ENCODE measurements around the gene ZIC2.
"Not testable (repeated sequence)": the region's sequence is repeated elsewhere in the genome, so short reads cannot be mapped to it uniquely, and the experiment has no call there.

Gene ZIC2

DNA sequence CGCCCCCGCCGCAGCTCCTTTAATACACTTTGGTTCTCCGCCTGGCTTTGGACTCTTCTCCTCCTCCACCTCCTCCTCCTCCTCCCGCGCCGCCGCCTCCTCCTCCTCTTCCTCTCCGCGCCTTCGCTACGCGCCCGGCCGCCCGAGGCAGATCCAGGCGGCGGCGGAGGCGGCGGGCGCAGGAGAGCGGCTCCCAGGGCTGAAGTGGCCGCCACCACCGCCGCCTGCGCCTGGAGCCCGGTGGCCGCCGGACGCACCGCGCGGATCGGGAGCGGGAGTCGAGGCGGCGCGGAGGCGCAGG, at the start of gene ZIC2:
Gene ZIC2, plus strand, starts transcription at position 50 of the 301 bp plus-strand sequence. CDS start 281 bp downstream, outside the sequence.
- no peak for DNase-seq (ENCODE audit: low read depth in 3 of 3, low spot score in 1 of 3)

DNA sequence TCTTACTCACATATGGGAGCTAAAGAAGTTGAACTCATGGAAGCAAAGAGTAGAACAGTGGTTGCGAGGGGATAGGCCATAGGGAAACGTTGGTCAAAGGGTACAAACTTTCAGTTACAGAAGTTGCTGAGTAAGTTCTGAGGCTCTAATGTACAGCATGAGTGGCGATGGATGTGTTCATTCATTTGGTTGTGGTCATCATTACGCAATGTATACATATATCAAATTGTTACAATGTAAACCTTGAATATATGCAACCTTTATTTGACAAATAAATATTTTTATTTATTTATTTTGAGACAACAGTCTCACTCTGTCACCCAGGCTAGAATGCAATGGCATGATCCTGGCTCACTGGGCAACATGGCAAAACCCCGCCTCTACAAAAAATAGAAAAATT, 48.7 kb upstream of the ZIC2 start:
- no peak for DNase-seq (ENCODE audit: low read depth in 3 of 3, low spot score in 1 of 3)

DNA sequence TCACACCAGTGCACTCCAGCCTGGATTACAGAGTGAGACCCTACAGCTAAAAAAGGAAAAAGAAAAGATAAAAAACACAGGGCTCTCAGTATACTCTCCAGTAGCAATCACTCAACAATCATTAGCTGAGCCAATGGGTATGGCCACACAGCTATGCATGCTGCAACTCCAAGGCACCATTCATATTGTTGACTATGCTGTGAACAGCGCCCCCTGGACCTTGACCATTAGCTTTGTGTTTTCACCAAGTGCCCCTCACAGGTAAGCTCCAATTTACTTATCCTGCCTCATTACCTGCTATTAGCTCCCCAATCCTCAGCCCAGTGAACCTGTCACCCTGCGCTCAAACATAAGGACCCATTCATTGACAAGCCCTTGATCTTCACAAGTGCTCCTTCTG, 45.8 kb upstream of the ZIC2 start:
- DNase-seq (ENCODE audit: low read depth in 3 of 3, low spot score in 1 of 3), result no peak

DNA sequence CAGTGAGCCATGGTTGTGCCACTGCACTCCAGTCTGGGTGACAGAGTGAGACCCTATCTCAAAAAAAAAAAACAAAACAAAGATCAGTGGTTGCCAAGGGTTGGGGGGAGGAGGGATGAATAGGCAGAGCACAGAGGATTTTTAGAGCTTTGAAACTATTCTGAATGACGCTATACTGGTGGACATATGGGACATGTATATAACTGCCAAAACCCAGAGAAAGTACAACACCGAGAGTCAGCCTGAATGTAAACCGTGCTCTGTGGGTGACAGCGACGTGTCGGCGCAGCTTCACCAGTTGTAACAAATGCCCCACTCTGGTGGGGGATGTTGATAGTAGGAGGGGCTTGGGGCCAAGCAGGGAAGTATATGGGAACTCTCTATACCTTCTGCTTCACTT, 42.9 kb upstream of the ZIC2 start:
- DNase-seq (ENCODE audit: low read depth in 3 of 3, low spot score in 1 of 3), result no peak

DNA sequence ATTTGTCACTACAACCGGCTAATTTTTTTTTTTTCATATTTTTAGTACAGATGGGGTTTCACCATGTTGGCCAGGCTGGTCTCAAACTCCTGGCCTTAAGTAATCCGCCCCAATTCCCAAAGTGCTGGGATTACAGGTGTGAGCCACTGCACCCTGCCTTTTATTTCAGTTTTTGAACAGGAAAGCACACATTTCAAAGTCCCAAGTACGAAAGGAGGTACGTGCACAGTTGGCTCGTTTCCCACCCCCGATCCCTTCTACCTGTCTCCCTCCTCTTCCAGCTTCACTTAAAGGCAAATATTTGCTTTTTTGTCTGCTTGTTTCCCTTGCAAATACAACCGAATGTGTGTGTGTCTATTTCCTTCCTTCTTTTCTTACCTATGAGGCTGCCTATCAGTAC, 40.5 kb upstream of the ZIC2 start:
- no peak for DNase-seq (ENCODE audit: low read depth in 3 of 3, low spot score in 1 of 3)

DNA sequence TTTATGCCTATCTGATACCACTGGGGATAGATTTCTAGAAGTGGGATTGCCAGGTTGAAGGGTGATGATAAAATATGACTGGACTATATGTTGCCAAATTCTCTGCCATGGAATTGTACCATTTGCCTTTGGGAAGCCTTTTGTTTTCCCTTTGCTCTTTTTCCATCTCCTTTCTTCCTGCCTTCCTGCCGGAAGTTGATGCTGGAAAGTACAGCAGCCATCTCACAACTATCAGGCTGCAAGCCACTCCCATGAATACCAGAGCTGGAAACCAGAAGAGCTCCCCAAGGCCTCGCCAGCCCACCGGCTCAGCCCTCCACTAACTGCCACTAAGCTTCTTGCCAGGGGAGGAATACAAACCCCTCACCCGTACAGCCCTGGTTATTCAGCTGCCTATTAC, 39.7 kb upstream of the ZIC2 start:
- DNase-seq (ENCODE audit: low read depth in 3 of 3, low spot score in 1 of 3), result no peak

DNA sequence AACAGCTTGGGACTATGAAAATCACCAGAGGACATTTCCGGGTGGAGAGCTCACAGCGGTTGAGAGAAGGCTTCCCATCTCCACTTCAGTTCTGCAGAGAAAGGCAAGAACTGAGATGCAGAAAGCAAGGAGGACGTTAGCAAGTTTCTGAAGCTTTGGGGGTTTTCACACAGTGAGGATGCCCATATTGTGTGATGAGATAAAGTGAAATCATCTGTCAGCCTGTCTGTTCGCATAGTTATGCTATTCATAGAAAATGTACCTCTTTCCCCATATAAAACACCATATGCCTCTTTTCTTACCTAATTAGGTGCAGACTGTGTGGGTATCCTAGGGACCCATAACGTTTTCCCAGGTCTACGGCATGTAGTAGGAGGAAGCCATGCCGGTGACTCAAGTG, 37.5 kb upstream of the ZIC2 start:
- DNase-seq (ENCODE audit: low read depth in 3 of 3, low spot score in 1 of 3), result no peak

DNA sequence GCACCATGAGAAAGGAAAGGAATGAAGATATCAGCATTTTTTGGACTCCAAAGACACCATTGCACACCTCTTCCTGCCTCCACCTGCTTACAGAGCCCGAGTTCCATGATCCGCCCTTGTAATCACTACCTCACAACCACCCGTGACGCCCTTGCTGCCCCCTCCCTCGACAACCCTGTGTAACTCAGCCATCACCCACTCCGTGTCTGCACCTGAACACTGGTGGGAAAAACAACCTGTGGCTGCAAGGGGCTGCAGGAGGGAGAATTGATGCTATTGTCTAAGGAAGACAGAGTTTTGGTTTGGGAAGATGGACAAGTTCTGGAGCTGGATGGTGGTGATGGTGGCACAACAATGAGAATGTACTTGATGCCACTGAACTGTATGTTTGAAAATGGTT, 37.0 kb upstream of the ZIC2 start:
- no peak for DNase-seq (ENCODE audit: low read depth in 3 of 3, low spot score in 1 of 3)

DNA sequence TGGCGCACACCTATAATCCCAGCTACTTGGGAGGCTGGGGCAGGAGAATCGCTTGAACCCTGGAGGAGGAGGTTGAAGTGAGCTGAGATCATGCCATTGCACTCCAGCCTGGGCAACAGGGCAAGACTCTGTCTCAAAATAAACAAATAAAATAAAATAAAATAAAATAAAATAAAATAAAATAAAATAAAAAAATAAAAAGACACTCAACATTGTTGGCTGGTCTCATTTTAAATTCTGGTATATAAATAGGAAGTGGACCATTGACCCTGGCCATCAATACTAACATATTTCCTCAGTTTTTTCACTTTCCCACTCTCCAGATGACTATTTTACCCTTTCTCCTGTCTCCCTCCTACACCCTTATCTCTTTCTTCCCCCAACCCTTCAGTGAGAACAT, 36.1 kb upstream of the ZIC2 start:
- not testable (repeated sequence) for DNase-seq (ENCODE audit: low read depth in 3 of 3, low spot score in 1 of 3)

DNA sequence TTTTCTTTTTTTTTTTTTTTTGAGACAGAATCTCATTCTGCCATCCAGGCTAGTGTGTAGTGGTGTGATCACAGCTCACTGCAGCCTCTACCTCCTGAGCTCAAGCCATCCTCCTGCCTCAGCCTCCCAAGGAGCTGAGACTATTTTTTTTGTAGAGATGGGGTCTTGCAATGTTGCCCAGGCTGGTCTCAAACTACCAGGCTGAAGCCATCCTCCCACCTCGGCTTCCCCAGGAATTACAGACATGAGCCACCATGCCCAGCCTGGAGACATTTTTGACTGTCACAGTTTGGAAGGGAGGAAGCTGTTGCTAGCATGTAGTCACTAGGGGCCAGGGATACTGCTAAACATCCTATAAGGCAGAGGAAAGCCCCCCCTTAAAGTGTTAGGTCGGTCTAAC, 33.9 kb upstream of the ZIC2 start:
- no peak for DNase-seq (ENCODE audit: low read depth in 3 of 3, low spot score in 1 of 3)

DNA sequence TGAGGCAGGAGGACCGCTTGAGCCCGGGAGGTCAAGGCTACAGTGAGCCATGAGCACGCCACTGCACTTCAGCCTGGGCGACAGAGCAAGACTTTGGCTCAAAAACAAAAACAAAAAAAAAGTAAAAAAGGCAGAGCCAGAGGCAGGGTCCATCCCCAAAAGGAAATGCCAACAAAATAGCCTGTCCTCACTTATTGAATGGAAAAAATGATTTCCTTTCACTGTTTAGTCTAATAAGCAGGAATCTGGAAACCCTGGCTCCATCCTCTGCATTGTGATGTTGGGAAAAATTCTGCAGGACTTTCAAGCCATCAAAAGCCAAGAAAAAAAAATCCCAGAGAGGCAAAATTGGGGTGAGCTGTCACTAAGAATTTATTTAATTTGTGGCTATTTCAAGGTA, 33.2 kb upstream of the ZIC2 start:
- no peak for DNase-seq (ENCODE audit: low read depth in 3 of 3, low spot score in 1 of 3)

DNA sequence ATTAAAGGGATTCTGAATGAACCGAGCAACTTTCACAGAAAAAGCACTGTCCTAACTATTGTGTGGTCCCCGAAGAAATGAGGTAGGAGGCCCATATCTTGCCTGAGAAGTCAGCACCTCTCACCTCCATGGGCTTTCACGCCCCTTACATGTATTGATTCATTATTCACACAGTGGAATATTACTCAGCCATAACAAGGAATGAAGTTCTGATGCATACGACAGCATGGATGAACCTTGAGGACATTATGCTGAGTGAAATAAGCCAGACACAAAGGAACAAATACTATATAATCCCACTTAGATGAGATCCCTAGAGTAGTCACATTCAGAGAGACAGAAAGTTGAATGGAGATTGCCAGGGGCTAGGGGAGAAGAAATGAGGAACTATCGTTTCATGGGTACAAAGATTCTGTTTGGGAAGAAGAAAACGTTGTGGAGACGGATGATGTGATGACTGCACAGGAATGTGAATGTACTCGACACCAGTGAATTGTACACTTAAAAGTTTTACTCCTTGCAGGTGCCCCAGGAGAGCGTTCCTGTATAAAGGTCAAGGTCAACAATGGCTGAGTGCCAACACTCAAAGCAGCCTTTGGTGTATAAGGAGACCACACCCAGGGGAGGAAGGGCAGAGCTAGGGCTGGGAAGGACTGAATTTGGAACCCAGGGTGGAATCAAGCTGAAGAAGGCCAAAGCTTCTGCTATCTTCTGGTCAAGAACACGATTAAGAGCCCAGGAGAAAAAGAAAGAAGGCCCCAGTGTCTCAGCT, 32.5 kb upstream of the ZIC2 start:
- no peak for DNase-seq (ENCODE audit: low read depth in 3 of 3, low spot score in 1 of 3)

DNA sequence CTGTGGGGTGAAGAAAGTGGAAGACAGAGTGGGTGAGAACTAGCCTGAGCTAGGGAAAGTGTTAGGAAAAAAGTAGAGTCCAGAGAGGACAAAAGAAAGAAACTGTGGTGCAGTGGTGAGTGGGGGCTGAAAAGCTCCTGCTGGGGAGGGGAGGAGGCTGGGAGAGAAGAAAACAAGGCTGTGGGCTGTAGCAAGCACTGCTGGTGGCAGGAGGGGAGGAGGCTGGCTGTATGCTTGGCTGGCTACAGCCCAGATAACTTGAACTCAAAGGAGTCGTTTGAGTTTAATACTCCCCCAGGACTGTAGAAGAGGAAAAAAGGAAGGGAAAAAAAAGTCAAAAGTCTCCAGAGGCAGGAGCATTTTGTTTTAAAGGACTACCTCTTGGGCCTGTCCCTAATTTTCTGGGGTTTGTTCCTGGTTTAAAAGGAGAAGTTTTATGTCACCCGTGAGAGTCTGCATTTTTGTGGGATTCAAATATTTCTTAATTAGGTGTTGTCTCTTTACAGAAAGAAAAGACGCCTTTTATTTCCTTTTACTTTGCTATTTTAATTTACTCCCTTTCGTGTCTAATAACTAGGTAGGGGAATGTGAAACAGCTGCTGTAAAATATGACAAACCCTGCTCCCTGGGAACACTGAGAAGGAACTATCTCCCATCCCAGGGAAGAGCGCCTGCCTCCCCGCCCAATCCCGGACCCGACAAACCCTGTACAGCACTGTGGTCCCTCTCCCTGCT, 31.7 kb upstream of the ZIC2 start:
- no peak for DNase-seq (ENCODE audit: low read depth in 3 of 3, low spot score in 1 of 3)

DNA sequence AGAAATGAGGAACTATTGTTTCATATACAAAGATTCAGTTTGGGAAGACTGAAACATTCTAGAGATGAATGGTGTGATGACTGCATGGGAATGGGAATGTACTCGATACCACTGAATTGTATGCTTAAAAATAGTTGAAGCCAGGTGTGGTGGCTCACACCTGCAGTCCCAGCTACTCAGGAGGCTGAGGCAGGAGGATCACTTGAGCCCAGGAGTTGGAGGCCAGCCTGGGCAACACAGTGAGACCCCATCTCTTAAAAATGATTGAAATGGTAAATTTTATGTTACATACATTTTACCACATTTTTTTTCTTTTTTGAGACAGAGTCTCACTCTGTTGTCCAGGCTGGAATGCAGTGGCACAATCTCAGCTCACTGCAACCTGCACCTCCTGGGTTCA, 29.9 kb upstream of the ZIC2 start:
- not testable (repeated sequence) for DNase-seq (ENCODE audit: low read depth in 3 of 3, low spot score in 1 of 3)

DNA sequence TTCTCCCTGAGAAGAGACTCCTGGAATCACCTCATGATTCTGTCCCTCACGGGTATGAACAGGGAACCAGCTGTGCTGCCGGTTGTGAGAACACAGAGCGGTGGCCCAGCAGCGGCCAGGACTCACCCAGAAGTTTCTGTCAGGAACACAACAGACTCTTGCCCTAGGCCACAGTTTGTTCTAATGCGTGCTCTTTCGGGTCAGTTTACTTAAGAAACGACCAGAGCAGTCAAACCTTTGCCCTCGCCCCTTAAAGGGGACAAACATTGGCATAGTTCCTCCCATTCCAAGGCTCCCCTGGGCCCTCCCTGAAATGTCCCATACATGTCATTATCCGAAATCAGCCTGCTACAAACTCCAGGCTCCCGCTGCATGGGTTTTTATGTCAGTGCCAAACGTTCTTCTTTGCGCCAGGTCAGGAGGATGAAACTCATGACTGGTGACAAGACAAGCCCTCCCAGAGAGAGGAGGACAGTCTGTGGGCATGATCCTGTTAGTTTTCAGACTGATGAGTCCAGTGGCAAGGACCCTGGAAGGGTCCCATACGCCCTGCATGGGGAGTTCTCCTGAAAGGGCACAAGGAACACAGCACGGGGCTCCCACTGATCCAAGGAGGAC, 28.3 kb upstream of the ZIC2 start:
- no peak for DNase-seq (ENCODE audit: low read depth in 3 of 3, low spot score in 1 of 3)

DNA sequence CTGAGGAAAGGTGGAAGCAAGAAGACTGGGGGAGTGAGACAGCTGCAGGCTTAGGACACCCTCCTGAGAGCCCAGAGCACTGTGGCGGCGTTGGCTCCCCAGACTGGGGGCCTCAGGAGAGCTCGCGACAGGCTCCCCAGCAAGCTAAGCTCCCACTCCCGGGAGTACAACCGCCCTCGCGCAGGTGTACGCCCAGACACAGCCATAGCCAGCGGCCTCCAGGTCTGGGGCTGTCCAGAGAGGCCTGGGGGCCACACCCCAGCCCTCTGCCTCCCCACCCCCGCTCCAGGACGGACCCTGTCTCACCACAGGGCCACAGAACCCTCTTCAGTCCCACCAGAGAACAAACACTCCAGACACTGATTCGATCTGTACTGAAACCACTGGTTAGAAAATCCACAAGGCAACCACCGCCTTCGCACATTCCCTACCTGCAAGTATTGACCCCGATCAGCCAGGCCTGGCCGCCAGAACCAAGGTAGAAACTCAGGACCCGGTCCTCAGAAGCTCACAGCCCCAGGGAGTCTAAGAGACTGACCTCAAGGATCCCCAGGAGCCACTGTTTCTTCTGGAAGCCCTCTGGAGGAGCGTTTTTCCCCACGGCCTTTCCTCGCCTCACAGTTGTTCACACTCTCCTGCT, 26.4 kb upstream of the ZIC2 start:
- no peak for DNase-seq (ENCODE audit: low read depth in 3 of 3, low spot score in 1 of 3)

DNA sequence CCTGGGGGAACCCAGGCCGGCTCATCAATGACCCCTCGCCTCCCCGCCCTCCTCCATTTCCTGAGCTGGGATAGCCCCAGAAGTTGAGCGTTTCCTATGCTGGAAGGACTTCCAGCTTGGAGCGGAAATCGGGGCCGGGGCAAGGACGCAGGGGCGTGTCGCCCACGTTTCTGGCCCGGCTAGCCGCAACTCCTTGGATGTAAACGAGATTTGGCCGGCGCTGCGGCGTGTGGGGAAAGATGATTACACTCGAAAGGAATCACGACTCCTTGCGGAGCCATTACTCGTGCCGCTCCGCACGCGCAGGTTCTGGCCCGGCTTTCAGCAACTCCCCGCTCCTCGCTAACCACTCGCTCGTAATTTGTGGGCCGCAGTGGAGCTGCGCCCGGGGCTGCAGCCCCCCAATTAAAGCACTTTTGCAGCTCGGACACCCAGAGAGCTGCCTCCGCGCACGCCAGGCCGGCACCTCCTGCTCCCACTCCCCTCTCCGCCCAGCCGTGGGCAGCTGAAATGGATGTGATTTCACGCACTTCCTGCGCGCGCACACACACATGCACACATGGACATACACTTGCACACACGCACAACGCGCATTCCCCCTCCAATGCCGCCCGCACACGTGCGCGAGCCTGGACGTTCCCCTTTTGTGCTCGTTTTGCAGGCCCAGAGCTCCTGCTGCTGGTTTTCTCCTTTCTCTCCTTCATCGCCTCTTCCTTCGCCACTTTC, 25.7 kb upstream of the ZIC2 start:
- no peak for DNase-seq (ENCODE audit: low read depth in 3 of 3, low spot score in 1 of 3)

DNA sequence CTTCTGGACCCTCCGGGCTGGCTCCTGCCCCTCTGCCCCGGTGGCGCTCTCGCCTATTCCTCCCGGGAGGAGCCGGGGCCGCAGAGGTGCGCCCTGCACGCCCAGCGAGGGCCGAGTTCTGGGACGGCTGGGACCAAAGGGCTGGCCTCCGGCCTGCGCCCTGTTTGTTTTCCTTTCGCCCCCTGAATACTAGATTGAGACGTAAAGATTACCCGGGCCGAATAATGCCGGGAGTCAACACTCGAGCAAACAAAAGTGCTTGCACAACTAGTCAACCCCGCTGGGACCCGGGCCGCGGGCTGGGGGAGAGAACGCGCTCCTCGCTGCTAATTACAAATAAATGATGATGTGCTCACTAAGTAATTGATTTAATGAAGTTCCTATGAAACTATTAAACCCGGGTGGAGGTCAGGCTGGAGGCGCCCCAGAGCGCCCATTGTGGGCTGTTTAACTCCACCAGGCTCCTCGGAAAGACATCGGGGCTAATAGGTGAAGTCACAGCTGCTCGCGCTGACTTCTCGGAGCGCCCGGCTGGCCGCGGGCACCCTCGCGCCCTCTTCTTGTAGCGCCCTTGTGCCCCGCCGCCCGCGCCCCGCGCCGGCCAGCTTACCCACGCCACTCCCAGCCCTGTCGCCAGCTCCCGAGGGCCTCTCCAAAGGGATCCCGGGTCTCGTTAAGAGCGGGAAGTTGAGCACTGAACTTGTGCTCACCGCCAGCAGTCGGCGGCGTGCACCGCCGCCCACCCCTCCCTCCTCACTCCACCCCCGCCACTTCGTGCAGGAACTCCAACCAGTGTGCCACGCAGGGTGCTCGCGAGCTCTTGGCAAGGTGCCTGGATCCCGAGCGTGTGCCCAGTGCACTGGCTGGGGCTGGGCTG, 24.9 kb upstream of the ZIC2 start:
- no peak for DNase-seq (ENCODE audit: low read depth in 3 of 3, low spot score in 1 of 3)

DNA sequence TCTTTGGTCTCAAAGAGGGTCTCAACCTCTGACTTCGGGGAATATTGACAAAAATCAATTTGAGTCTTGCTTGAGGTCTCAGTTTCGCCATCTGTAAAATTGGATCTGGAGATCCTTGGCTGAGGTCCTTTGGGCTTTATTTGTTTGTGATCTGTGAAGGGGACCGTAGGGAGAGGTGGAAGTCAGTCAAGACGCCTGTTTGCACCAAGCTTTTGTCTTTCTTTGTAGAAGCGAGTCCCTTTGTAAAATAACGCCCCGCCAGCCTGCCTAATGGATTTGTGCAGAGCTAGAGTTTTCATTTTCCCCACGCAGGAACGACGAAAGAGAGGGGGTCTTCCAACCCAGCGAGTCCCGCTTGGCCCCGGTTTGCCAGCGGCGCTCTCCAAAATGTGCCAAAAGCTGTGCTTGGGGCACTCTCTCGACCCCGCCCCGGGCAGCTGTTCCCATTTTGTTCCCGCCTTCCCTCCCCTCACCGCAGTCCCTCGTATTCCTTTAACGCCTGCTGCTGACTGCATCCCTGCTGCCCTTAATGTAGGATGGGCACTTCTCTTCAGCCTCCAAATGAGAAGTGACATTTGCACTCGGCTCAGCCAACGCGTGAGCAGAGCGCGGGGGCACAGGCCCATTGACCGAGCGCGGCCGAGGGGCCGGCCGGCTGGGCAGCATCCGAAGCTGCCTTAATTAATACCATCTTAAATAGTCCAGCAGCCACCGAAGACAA, 23.0 kb upstream of the ZIC2 start:
- no peak for DNase-seq (ENCODE audit: low read depth in 3 of 3, low spot score in 1 of 3)

DNA sequence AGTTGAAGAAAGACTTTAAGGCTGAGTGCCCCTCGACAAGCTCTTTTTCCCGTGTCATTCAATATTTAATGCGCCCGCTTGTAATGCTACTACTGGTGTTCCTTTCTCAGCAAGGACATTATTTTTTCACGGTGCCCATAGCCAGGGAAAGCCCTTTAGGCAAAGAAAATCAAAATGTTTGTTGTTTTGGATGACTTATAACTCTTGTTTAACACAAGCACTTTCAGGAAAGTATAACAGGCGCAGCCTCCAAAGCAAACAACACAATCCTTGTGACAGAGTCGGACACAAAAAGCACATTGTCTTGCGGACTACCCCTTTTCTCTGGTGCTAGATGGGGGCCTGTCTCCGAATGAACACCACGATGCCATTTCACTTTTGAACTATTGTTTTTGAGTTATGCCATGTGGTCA, 22.5 kb upstream of the ZIC2 start:
- no peak for DNase-seq (ENCODE audit: low read depth in 3 of 3, low spot score in 1 of 3)
